HFFc6 (cell line): ENCODE measurements around the gene PBX1. TPM values are rescaled to one million over a fixed set of nuclear protein-coding genes. Genes with fewer than 3 reads are reported as not detected.

Experiments
- DNase-seq: peaks from one replicate; pipeline ENCODE4 v3.0.0-alpha.2; 2018
- H3K27ac Mint-ChIP-seq: 2 replicates; pipeline ENCODE4 v1.8.0; 2020; ENCODE audit warnings: mild to moderate bottlenecking, mixed read lengths
- H3K27me3 Mint-ChIP-seq: 2 replicates; pipeline ENCODE4 v1.8.0; 2021; ENCODE audit warnings: mild to moderate bottlenecking, moderate library complexity, mixed read lengths; ENCODE audit not compliant: insufficient read depth
- H3K36me3 Mint-ChIP-seq: 2 replicates; pipeline ENCODE4 v1.8.0; 2021; ENCODE audit warnings: low read depth, mixed read lengths
- H3K4me1 Mint-ChIP-seq: 2 replicates; pipeline ENCODE4 v1.8.0; 2020; ENCODE audit warnings: low read depth, mixed read lengths
- H3K4me3 Mint-ChIP-seq: 2 replicates; pipeline ENCODE4 v1.8.0; 2020; ENCODE audit warnings: mild to moderate bottlenecking, moderate library complexity, mixed read lengths
- H3K9me3 Mint-ChIP-seq: 2 replicates; pipeline ENCODE4 v1.8.0; 2020; ENCODE audit warnings: mild to moderate bottlenecking, mixed read lengths
- CTCF ChIP-seq: fragments of 200-600 bp; sonication (generic); IDR thresholded peaks from 2 replicates; pipeline ENCODE4 v1.5.0; 2021; ENCODE audit warnings: antibody characterized with exemption, mild to moderate bottlenecking
- total RNA-seq, 6 experiments: library from RNA; stranded (reverse); fragmentation: NEBNext Ultra II Directional; extraction: Animal tissue kit (Norgen Biotek cat#: 25700); gene quantifications; 2 replicates in 1 of 6; 3 replicates in 5 of 6; pipeline ENCODE4 v1.2.3, GENCODE V29; 2021

Gene PBX1
- total RNA-seq, 6 experiments from 2014 or later = 35.4 to 42.3 (median 39.1) TPM

- DNase-seq = no peak
- TF ChIP-seq CTCF = no peak
- no peaks in the 10 kb centered on the region; the same call in 1 of the 2 replicates for H3K27me3 Mint-ChIP-seq
- H3K27ac Mint-ChIP-seq = peak overlapping the region; percentile 25
- peaks cover 44% of the 10 kb centered on the region for H3K4me1 Mint-ChIP-seq
- H3K9me3 Mint-ChIP-seq = no peaks in the 10 kb centered on the region
- peaks cover 6% of the 10 kb centered on the region; the same call in 1 of the 2 replicates for H3K36me3 Mint-ChIP-seq
- H3K4me3 Mint-ChIP-seq = peak overlapping the region; percentile 4; the same call in 1 of the 2 replicates
Observed at GRCh38 chr1:164644774-164645644, 86.0 kb downstream of the PBX1 start.

GRCh38 chr1:164645921-164646320 lies 86.9 kb downstream of the PBX1 start:
- TF ChIP-seq CTCF = no peak
- Mint-ChIP-seq H3K4me1 (peaks cover 40% of the 10 kb centered on the region), H3K36me3 (peaks cover 6% of the 10 kb centered on the region; the same call in 1 of the 2 replicates), H3K27me3 (no peaks in the 10 kb centered on the region; the same call in 1 of the 2 replicates), H3K9me3 (no peaks in the 10 kb centered on the region), H3K27ac (no peak overlapping the region), H3K4me3 (no peak overlapping the region)
- no peak for DNase-seq

- Mint-ChIP-seq H3K27me3 (no peaks in the 10 kb centered on the region; the same call in none of the 2 replicates), H3K4me3 (no peak overlapping the region), H3K27ac (no peak overlapping the region), H3K9me3 (no peaks in the 10 kb centered on the region), H3K4me1 (peaks cover 38% of the 10 kb centered on the region), H3K36me3 (0 out of 2 replicates have a peak, but pooled peaks cover 2% of the 10 kb centered on the region)
- TF ChIP-seq CTCF = no peak
- no peak for DNase-seq
Observed at GRCh38 chr1:164647211-164647610, 88.2 kb downstream of the PBX1 start.

- no peak for DNase-seq
- H3K9me3 Mint-ChIP-seq = no peaks in the 10 kb centered on the region
- H3K27me3 Mint-ChIP-seq = no peaks in the 10 kb centered on the region; the same call in none of the 2 replicates
- no peak overlapping the region for H3K4me3 Mint-ChIP-seq
- no peak for TF ChIP-seq CTCF
- no peak overlapping the region for H3K27ac Mint-ChIP-seq
- peaks cover 38% of the 10 kb centered on the region for H3K4me1 Mint-ChIP-seq
- no peaks in the 10 kb centered on the region for H3K36me3 Mint-ChIP-seq
Observed at GRCh38 chr1:164648636-164649035, 89.7 kb downstream of the PBX1 start.

GRCh38 chr1:164649146-164649545 lies 90.2 kb downstream of the PBX1 start:
- no peak for TF ChIP-seq CTCF
- Mint-ChIP-seq H3K36me3 (no peaks in the 10 kb centered on the region), H3K27me3 (no peaks in the 10 kb centered on the region; the same call in none of the 2 replicates), H3K9me3 (no peaks in the 10 kb centered on the region), H3K4me1 (peaks cover 38% of the 10 kb centered on the region), H3K27ac (no peak overlapping the region), H3K4me3 (no peak overlapping the region)
- DNase-seq = no peak
